MM.1S (cell line): Measurements from ENCODE around the gene NAGLU.

Source experiments
- CTCF ChIP-seq: fragments of 300-600 bp; sonication (generic); IDR thresholded peaks from 2 replicates; pipeline ENCODE4 v1.5.1; 2016; ENCODE audit warnings: antibody characterized with exemption, low read length, mixed read lengths
- EZH2 ChIP-seq: fragments of 300-600 bp; sonication (generic); optimal IDR thresholded peaks from 2 replicates; pipeline ENCODE3; 2017; ENCODE audit warnings: low read depth, mild to moderate bottlenecking, antibody characterized with exemption, low read length, mixed read lengths

GRCh38 chr17:42488032-42488431, 48.0 kb upstream of the NAGLU start:
- TF ChIP-seq CTCF (no peak), EZH2 (no peak)
